Measurements from ENCODE around the gene UXS1.

UXS1 gene

GRCh38 chr2:106076941-106077340 is 117.2 kb downstream of the UXS1 start:
- no peak for TF ChIP-seq CTCF (IDR thresholded peaks at IDR 0.05; ENCODE audit: extremely low read depth, insufficient read depth, missing control alignments)
- no peak for DNase-seq (ENCODE audit: low spot score)
- in situ Hi-C loops (cut with MboI; ENCODE audit: low pct_unique_long_range_greater_than_20kb, low sequenced_read_pairs, unreplicated experiment): loop anchor here (25.0 kb wide), 1 partner anchor 490 kb away; no protein-coding TSS in a partner anchor

DNA sequence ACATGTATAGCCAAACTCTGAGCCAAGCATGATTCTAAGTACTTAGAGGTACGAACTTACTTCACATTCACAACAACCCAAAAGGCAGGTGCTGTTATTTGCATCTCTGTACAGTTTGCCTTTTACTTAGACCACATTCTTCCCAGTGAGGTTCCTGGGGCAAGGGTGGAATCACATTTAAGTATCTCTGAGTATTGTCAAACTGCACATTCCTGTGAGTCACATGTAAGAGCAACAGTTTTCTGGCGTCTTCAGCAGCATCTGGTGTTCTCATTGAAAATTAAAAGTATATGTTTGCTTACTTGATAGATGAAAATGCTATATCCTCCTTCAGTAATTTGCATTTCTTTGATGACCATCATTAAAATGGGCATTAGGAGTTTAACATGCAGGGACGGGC is 119.1 kb downstream of the UXS1 start:
- TF ChIP-seq CTCF (IDR thresholded peaks at IDR 0.05; ENCODE audit: extremely low read depth, insufficient read depth, missing control alignments): no peak
- no peak for DNase-seq (ENCODE audit: low spot score)
- in situ Hi-C loops (cut with MboI; ENCODE audit: low pct_unique_long_range_greater_than_20kb, low sequenced_read_pairs, unreplicated experiment): loop anchor here (25.0 kb wide), 1 partner anchor 488 kb away; no protein-coding TSS in a partner anchor

DNA sequence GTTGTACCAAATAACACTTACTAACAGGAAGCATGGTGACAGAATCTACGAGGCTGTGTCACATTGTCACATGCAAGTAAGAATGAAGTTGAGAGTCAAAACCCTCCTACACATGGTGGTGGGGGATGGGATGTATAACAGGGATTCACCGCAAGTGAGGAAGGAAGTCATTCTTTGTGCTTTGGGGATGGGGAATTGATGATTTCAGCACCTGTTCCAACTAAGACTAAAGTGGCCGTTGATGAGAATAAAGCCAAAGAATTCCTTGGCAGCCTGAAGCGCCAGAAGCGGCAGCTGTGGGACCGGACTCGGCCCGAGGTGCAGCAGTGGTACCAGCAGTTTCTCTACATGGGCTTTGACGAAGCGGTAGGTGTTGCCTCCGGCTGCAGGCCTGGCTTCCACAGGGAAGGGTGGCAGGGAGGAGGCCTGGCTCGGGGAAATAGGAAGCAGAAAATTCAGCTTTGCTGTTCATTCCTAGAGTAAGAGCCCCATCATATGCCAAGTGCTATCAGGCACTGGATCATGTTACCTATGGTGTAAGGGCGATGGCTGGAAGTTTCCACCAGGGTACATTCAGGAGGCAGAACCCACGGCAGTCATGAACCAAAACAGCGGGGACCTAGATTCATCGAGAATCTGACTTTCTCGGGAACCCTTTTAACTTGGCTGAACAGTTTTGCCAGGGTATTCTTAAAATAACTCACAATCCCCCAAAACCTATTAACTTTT is 120.3 kb downstream of the UXS1 start:
- in situ Hi-C loops (cut with MboI; ENCODE audit: low pct_unique_long_range_greater_than_20kb, low sequenced_read_pairs, unreplicated experiment): no loop called here
- no peak for DNase-seq (ENCODE audit: low spot score)
- no peak for TF ChIP-seq CTCF (IDR thresholded peaks at IDR 0.05; ENCODE audit: extremely low read depth, insufficient read depth, missing control alignments)

DNA sequence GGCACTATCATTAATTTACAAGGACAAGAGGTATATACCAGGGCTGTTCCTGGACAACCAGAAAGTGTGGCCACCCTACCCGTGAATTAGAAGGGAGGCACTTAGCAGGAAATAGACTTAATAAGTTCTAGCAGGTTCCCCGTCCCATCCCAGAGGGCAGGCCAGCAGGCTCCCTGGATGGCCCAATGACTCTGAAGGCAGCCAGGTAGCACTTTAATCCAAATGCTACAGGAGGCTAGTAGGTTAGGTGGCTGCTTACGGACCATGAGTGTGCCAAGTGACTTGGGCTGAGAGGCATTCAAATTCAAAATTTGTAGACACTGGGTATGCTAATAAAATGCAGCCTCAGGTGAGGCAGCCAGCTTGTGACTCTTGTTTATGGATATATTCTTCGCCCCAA is 123.9 kb downstream of the UXS1 start:
- DNase-seq (ENCODE audit: low spot score): no peak
- in situ Hi-C loops (cut with MboI; ENCODE audit: low pct_unique_long_range_greater_than_20kb, low sequenced_read_pairs, unreplicated experiment): no loop called here
- TF ChIP-seq CTCF (IDR thresholded peaks at IDR 0.05; ENCODE audit: extremely low read depth, insufficient read depth, missing control alignments): no peak

- no peak for TF ChIP-seq CTCF (IDR thresholded peaks at IDR 0.05; ENCODE audit: extremely low read depth, insufficient read depth, missing control alignments)
Observed at GRCh38 chr2:106068451-106068850, 125.7 kb downstream of the UXS1 start.

GRCh38 chr2:106065983-106066820 is 127.9 kb downstream of the UXS1 start:
- DNase-seq (ENCODE audit: low spot score): no peak
- in situ Hi-C loops (cut with MboI; ENCODE audit: low pct_unique_long_range_greater_than_20kb, low sequenced_read_pairs, unreplicated experiment): no loop called here
- TF ChIP-seq CTCF (IDR thresholded peaks at IDR 0.05; ENCODE audit: extremely low read depth, insufficient read depth, missing control alignments): no peak

More at GRCh38 chr2:106068451-106068850, 125.7 kb downstream of the UXS1 start:
- in situ Hi-C loops (cut with MboI; ENCODE audit: low pct_unique_long_range_greater_than_20kb, low sequenced_read_pairs, unreplicated experiment): no loop called here
- no peak for DNase-seq (ENCODE audit: low spot score)

Data from GM13977 (cell line).